Neuron (in vitro differentiated cells): ENCODE measurements around the gene CABLES2.

Source experiments
- H2AFZ ChIP-seq: one replicate; pipeline ENCODE4 v1.6.1; 2013; ENCODE audit warnings: low read depth, mild to moderate bottlenecking, inconsistent platforms, low read length, moderate library complexity
- H3K27me3 ChIP-seq: one replicate; pipeline ENCODE4 v1.6.1; 2013; ENCODE audit warnings: low read length; ENCODE audit not compliant: insufficient read depth
- H3K36me3 ChIP-seq: one replicate; pipeline ENCODE4 v1.6.1; 2013; ENCODE audit warnings: low read length; ENCODE audit not compliant: insufficient read depth
- H3K4me1 ChIP-seq: one replicate; pipeline ENCODE4 v1.6.1; 2013; ENCODE audit warnings: low read length; ENCODE audit not compliant: insufficient read depth
- H3K4me3 ChIP-seq: 2 replicates; pipeline ENCODE4 v1.5.1; 2013; ENCODE audit warnings: mild to moderate bottlenecking, low read length, moderate library complexity
- H3K9me3 ChIP-seq: one replicate; pipeline ENCODE4 v1.6.1; 2013; ENCODE audit warnings: low read length

CABLES2 gene

DNA sequence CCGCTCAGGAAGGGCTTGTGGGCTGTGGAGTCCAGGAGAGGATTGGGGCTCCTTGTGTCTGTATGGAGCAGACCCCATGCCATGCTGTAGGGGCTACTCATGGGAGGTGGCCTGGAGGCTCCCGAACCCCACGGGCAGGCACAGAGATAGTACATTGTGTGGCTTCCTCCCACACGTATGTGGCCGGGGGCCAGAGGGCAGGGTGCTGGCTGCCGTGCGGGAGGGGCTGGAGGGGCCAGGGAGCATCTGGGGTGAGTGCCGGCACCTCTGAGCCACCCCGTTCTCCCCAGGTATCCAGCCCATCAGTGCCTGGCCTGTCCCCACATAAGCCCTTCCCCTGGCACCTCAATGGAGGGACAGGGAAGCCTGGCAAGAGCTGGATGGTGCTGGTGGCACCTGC, 12.7 kb upstream of the CABLES2 start:
- Histone ChIP-seq H3K4me1 (no peaks in the 10 kb centered on the region), H2AFZ (no peak overlapping the region), H3K4me3 (no peak overlapping the region), H3K9me3 (no peaks in the 10 kb centered on the region), H3K36me3 (no peaks in the 10 kb centered on the region), H3K27me3 (peaks cover 10% of the 10 kb centered on the region)

DNA sequence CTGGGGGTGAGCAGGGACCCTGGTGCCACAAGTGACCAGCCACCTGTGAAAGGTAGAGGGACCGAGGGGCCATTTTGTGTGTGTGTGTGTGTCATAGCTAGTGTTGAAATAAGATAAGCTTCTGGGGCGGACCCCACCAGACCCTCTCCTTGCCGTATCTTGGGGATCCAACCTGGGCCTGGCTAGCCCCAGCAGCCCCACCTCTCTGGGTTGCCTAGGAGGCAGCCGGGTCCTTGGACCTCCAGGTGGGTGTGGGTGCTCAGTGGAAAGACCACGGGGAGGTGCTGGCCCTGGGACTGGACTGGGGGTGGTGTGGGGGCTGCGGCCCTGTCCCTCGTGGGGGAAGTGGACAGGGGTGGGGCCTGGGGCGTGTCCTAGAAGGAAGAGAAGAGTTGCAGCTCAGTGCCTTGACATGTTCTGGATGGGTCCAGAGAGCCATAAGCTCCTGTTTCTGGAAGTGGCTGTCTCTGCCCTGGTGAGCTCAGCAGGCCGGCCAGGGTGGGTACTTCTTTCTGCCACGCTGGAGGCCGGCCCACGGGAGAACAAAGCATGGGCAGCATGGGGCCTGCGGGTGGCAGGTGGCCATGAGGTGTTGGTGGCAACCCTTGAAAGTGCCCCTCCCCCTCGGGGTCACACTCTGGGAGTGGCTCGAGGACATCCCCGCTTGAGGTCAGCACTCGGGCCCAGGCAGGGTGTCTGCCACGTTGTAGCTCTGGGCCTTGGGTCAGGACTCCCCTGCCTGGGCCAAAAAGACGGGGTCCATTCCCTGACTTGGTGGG, 11.8 kb upstream of the CABLES2 start:
- H3K4me3 ChIP-seq, result no peak overlapping the region
- no peaks in the 10 kb centered on the region for H3K9me3 ChIP-seq
- H3K36me3 ChIP-seq, result no peaks in the 10 kb centered on the region
- H3K27me3 ChIP-seq, result peaks cover 6% of the 10 kb centered on the region
- H3K4me1 ChIP-seq, result no peaks in the 10 kb centered on the region
- no peak overlapping the region for H2AFZ ChIP-seq

DNA sequence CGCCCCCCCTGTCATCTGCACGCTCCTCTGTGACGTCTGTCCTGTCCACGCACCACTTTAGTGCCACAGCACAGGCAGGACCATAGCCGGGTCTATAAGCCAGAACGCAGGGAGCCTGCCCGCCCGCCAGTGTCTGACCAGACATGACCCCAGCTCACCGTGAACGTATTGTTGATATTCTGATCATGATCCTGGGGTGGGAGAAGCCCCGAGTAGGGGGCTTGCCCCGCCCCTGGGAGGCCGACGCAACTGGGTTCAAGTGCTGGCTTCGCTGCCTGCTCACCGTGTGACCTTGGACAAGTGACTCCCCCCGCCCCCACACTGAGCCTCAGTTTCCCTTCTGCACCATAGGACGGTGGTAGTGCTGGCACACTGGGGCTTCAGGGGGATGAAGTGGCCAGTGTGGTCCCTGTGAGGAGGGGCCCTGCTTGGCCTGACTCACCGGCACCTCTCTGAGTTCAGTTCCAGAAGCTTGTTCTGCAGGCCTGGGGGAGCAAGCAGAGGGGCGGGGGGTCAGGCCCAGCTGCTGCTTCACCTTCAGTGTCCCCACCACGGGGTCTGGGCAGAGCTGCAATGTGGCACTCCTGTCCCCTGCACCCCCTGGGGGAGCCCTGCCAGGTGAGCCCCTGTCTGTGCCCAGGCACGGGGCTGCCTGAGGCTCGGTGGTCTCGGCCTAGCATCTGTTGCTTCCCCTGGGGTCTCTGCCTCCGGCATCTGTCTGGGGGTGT, 11.1 kb upstream of the CABLES2 start:
- H3K36me3 ChIP-seq, result no peaks in the 10 kb centered on the region
- no peak overlapping the region for H3K4me3 ChIP-seq
- H3K27me3 ChIP-seq, result peaks cover 9% of the 10 kb centered on the region

DNA sequence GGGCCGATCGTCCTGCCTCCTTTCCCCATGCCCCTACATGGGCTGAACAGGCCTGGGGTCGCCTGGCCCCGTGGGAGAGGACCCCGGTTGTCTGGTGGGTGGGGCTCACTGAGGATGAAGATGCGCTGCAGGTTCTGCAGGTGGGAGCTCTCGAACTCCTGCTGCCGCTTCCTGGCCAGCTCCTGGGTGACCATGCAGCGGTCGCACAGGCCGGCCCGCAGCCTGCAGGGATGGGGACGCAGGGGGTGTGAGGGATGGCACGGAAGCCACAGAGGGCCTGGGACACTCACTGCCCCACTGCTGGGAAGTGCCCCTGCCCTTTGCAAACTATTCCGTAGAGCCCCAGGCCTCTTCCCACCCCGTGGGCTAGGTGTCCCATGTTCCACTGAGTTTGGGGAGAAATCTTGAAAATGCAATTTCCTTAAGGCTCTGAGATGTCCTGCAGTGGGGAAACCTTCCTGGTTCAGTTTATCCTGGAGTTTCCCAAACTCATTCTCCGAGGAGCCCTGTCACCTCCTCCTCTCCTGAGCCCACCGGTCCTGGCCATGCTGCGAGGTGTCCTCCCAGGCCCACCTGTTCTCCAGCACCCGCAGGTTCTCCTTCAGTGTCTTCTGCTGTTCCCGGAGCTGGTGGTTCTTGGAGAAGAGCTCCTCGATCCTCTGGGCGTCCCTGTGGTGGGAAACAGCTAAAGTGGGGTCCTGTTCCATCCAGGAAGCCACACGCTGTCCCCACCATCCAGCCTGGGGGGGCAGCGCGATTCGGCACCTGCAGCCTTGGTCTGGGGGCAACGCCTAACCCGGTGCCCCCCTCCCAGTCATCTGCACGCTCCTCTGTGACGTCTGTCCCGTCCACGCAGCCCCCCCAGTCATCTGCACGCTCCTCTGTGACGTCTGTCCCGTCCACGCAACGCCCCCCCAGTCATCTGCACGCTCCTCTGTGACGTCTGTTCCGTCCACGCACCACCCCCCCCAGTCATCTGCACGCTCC, 9.9 kb upstream of the CABLES2 start:
- Histone ChIP-seq H2AFZ (no peak overlapping the region), H3K4me1 (no peaks in the 10 kb centered on the region), H3K27me3 (peaks cover 18% of the 10 kb centered on the region), H3K4me3 (no peak overlapping the region), H3K36me3 (no peaks in the 10 kb centered on the region), H3K9me3 (no peaks in the 10 kb centered on the region)

More for the DNA sequence above, 11.1 kb upstream of the CABLES2 start:
- no peak overlapping the region for H2AFZ ChIP-seq
- no peaks in the 10 kb centered on the region for H3K9me3 ChIP-seq
- no peaks in the 10 kb centered on the region for H3K4me1 ChIP-seq

DNA sequence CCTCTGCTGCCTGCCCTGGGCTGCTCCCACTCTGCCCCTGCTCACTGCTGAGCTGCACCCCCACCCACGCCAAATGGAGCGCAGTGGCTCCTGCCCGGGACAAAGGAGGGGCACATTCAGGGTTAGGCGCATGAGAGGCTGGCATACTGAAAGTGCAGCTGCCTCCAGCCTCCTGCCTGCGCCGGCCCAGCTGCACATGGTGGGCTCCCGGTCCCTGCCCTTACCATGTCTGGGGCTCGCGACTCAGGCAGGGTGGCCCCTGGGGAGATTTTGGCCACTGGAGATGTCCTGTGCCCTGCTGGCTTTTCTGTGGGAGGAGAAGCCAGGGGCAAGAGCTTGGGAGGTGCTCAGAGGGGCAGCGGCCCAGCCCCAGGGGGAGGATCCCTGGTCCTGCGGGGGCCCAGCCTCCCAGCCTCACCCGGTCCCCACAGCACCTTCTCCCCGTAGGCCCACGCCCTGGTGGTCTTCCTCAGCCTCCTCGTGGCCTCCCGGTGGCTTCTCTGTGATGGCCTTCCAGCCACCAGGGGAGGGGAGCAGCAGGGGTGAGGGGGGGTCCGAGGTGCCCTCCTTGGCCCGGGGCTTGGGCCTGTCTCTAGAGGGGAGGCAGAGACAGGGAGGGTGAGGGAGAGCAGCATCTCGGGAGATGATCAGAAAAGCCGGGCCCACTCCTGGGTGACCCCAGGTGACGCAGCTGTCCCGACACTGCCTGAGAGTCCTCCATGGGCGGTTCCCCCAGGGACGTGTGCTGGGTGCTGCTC, 8.4 kb upstream of the CABLES2 start:
- Histone ChIP-seq H3K27me3 (peaks cover 28% of the 10 kb centered on the region), H3K4me1 (no peaks in the 10 kb centered on the region), H2AFZ (no peak overlapping the region), H3K36me3 (no peaks in the 10 kb centered on the region), H3K9me3 (no peaks in the 10 kb centered on the region), H3K4me3 (no peak overlapping the region)

DNA sequence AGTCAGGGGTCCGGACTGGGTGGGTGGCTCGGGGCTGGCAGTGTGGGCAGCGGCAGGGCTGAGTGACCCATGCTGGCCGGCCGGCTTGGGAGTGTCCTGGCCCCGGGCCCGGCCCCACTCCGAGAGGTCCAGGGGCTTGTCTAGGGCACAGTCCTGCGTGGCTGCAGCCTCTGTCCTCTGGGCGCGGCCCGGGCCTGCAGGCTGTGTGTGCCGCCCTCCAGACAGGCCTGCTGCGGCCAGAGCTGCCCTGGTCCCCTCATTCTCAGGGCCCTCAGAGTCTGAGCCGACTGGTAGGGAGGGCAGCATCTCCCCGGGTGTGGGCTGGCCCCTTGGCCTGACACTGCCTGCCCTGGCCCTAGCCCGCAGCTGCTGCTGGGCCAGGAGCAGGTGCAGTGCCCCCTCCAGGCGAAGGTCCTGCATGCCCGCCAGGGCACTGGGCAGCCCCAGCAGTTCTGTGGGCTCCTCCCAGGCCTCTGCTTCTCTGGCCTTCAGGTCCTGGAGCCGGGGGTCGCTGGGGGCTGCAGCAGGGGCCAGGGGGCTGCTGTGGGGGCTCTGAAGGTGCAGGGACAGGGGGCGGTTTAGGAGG, 6.9 kb upstream of the CABLES2 start:
- peaks cover 37% of the 10 kb centered on the region for H3K27me3 ChIP-seq

DNA sequence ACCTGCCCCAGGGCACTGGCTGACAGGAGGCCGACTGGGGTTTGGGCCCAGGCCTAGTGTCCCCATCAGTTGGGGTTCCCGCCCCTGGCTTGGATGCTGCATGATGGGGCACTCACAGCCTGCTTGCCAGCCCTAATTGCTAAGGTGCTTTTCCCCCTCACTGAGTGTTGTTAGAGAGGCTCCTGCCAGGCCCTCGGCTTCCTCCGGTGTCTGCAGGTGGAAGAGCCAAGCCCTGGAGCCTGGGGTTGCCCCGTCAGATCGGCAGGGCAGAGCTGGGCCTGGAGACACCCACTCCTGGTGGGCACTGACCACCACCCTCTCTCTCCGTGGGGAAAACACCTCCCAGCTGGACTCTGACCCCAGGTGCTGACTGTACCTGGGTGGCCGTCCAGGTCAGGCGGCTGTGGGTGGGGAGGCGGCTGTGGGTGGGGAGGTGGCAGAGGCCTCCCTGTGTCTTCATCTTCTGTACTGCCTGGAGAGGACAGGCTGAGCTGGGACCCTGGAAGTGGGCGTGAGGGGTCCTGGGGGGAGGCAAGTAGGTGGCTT, 6.0 kb upstream of the CABLES2 start:
- H3K36me3 ChIP-seq, result no peaks in the 10 kb centered on the region
- no peak overlapping the region for H3K4me3 ChIP-seq
- no peaks in the 10 kb centered on the region for H3K4me1 ChIP-seq
- peaks cover 38% of the 10 kb centered on the region for H3K27me3 ChIP-seq
- H2AFZ ChIP-seq, result no peak overlapping the region
- H3K9me3 ChIP-seq, result no peaks in the 10 kb centered on the region

More for the DNA sequence above, 6.9 kb upstream of the CABLES2 start:
- no peak overlapping the region for H3K4me3 ChIP-seq
- no peak overlapping the region for H2AFZ ChIP-seq
- no peaks in the 10 kb centered on the region for H3K9me3 ChIP-seq
- no peaks in the 10 kb centered on the region for H3K36me3 ChIP-seq
- H3K4me1 ChIP-seq, result no peaks in the 10 kb centered on the region

DNA sequence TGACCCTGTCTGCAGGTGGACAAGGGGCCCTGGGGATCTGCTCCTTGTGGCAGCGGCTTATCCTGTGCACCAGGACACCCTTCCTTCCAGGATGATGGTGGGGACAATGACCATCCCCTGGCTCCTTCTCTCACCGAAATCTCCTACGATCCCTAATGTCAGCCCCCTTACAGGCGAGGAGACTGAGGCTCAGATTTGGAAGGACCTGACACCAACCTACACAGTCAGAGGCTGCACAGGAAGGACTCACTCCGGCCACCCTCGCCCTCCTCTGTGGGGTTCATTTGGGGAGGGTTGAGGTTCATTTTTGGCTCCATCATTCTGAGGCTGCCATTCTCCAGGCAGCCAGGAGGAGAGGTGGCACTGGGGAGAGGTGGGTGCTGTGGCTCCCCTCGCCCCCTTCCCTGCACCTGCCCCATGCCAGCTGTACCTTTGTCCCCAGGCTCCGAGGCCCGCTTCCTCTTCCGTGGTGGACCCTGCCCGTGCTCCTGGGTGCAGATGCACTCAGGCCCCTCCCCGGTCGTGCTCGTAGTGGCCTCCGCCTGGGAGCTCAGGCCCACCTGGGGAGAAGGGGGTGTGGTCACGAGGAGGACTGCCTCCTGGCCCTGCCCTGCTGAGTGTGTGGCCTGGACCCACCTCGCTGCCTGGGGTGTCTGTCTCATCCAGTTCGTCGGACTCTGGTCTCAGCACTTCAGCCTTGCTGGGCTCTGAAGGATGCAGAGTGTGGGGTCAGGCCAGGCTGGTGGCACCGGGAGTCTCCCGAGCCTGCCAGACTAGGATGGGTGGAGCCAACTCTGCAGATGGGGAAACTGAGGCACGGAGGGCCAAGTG, 5.3 kb upstream of the CABLES2 start:
- no peaks in the 10 kb centered on the region for H3K36me3 ChIP-seq
- no peak overlapping the region for H2AFZ ChIP-seq
- H3K4me3 ChIP-seq, result no peak overlapping the region
- H3K27me3 ChIP-seq, result peaks cover 38% of the 10 kb centered on the region
- H3K4me1 ChIP-seq, result peaks cover 3% of the 10 kb centered on the region
- no peaks in the 10 kb centered on the region for H3K9me3 ChIP-seq

DNA sequence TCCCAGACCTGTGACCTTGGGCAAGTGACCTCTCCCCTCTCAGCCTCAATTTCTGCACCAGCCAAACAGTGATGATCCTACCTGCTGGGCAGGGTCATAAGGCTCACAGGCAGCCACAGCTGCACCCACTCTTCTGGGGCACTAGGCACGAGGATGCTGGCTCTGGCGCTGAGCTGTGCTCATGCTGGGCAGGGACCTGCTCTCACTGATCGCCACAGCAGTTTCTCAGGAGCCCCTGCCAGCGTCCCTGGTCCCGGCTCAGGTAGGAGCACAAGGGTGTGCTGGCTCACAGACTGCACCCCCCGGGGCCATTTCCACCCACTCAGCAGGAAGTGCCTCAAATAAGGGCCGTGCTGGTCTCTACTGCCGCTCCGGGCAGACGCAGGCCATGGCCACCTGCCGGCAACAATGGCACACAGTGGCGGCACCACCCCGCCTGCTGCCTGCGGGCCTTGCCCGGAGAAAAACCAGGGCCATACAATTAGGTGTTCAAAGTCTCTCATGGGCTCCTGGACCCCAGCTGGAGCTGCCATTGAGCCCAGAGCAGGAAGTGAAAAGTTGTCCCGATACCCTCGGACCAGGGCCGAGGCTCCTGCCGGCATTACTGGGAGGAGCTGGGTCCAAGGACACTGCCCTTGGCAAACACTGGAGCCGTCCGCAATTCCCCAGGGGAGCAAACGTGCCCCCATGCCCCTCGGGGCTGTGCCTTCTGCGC, 4.6 kb upstream of the CABLES2 start:
- Histone ChIP-seq H3K36me3 (no peaks in the 10 kb centered on the region), H3K4me1 (peaks cover 4% of the 10 kb centered on the region)

DNA sequence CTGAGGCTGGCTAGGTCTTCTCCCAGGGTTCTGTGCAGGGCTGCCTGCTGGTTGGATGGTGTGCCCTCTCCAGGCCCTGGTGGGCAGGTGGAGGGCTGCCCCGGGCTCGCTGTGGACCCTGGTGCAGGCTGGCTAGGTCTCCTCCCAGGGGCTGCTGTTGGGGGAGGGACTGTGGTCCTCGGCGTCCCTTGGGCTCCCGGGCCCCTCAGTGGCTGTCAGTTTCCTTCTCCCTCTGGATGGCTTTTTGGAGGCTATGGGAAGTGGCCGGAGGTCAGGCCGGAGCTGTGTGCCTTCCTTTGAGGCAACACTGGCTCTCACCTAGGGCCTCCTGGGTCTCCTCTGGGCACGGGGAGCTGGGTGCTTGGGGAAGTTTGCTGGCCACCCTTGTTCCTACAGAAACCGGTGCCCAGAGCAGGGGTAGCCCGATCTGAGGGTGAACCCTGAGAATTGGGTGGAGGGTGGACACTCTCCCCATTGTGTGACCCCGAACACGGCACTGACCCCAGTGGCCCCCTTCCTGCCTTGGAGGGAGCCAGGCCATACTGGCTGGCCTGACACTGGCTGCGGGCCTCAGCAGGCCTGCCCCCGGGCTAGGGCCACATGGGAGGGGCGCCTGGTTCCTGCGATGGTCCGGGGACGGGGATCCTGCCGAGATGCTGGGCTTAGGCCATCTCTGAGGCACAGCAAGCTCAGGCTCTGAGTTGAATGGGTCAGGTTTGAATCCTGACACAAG, 3.8 kb upstream of the CABLES2 start:
- H2AFZ ChIP-seq, result no peak overlapping the region
- H3K36me3 ChIP-seq, result no peaks in the 10 kb centered on the region
- H3K27me3 ChIP-seq, result peaks cover 38% of the 10 kb centered on the region
- peaks cover 11% of the 10 kb centered on the region for H3K4me1 ChIP-seq
- H3K9me3 ChIP-seq, result no peaks in the 10 kb centered on the region
- H3K4me3 ChIP-seq, result no peak overlapping the region

More for the DNA sequence above, 4.6 kb upstream of the CABLES2 start:
- Histone ChIP-seq H2AFZ (no peak overlapping the region), H3K4me3 (no peak overlapping the region), H3K9me3 (no peaks in the 10 kb centered on the region), H3K27me3 (peaks cover 38% of the 10 kb centered on the region)
